BJ (cell line): ENCODE results near the gene CHRND. TPM values are rescaled to one million over a fixed set of nuclear protein-coding genes. Genes with fewer than 3 reads are reported as not detected.
"Not testable (repeated sequence)": the region's sequence is repeated elsewhere in the genome, so short reads cannot be mapped to it uniquely, and the experiment has no call there.

ENCODE experiments used
- CTCF ChIA-PET: fragments of 350-600 bp; formaldehyde crosslinking; extraction: SDS; loops from one replicate; lab custom pipeline; 2021; ENCODE audit warnings: antibody characterized with exemption, inconsistent platforms; lab: Yijun Ruan, JAX
- POLR2A ChIA-PET: fragments of 300-600 bp; sonication (Branson Sonifier 250); formaldehyde crosslinking; extraction: SDS; loops from one replicate; lab custom pipeline; 2021; ENCODE audit warnings: antibody characterized with exemption; lab: Charles Lee
- DNase-seq: peaks from one replicate; pipeline ENCODE4 v3.0.0-alpha.2; 2011; ENCODE audit warnings: low read depth
- H3K27me3 ChIP-seq: 2 replicates; pipeline ENCODE4 v1.6.0; 2011; ENCODE audit warnings: low read length; ENCODE audit not compliant: control insufficient read depth, insufficient read depth
- H3K36me3 ChIP-seq: 2 replicates; pipeline ENCODE4 v1.5.1; 2011; ENCODE audit warnings: low read length; ENCODE audit not compliant: control insufficient read depth, insufficient read depth
- H3K4me3 ChIP-seq: 2 replicates; pipeline ENCODE4 v1.5.1; 2011; ENCODE audit warnings: low read depth, mild to moderate bottlenecking, control low read depth, low read length
- polyA plus RNA-seq: library from polyadenylated mRNA; depleted of rRNA; stranded (reverse); fragments of >200 nt; gene quantifications from 2 replicates; pipeline ENCODE4 v1.2.3, GENCODE V29; 2011
- TF ChIP-seq, protein P1 (sequence below): IDR thresholded peaks from 2 replicates; pipeline ENCODE4 v1.5.1; 2011; ENCODE audit warnings: low read depth, mild to moderate bottlenecking, control low read depth, inconsistent platforms, low read length, moderate library complexity; ENCODE audit not compliant: insufficient read depth

The CHRND gene
- polyA plus RNA-seq, 1 experiment, result not detected

DNA sequence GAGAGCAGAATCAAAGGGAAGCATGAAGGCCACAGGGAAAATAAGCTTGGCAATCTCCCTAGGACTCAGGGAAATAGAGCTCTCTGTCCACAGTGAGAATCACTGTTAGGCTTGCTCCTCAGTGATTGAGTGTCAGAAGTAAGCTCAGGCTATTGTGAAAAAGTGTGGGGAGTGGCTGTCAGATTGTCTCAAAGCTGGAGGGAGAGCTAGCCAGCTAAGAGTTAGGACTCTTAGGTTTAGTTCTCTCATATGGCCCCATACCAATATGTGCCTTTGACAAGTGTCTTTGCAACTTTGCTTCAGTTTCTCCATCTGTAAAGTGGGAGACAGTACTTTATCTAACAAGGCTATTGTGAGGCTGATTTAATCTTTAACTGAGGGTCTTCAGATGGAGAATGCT lies 41.8 kb downstream of the CHRND start:
- DNase-seq, result no peak
- POLR2A ChIA-PET, result no interaction called here
- CTCF ChIA-PET, result interaction anchor here (0.8 kb wide), 1 partner anchor 12 kb away, joined by 3 read pairs; no protein-coding TSS in a partner anchor
- no peak overlapping the region for H3K4me3 ChIP-seq
- H3K27me3 ChIP-seq, result no peaks in the 10 kb centered on the region
- TF ChIP-seq, protein P1, sequence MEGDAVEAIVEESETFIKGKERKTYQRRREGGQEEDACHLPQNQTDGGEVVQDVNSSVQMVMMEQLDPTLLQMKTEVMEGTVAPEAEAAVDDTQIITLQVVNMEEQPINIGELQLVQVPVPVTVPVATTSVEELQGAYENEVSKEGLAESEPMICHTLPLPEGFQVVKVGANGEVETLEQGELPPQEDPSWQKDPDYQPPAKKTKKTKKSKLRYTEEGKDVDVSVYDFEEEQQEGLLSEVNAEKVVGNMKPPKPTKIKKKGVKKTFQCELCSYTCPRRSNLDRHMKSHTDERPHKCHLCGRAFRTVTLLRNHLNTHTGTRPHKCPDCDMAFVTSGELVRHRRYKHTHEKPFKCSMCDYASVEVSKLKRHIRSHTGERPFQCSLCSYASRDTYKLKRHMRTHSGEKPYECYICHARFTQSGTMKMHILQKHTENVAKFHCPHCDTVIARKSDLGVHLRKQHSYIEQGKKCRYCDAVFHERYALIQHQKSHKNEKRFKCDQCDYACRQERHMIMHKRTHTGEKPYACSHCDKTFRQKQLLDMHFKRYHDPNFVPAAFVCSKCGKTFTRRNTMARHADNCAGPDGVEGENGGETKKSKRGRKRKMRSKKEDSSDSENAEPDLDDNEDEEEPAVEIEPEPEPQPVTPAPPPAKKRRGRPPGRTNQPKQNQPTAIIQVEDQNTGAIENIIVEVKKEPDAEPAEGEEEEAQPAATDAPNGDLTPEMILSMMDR, result no peak
- H3K36me3 ChIP-seq, result peaks cover 25% of the 10 kb centered on the region

DNA sequence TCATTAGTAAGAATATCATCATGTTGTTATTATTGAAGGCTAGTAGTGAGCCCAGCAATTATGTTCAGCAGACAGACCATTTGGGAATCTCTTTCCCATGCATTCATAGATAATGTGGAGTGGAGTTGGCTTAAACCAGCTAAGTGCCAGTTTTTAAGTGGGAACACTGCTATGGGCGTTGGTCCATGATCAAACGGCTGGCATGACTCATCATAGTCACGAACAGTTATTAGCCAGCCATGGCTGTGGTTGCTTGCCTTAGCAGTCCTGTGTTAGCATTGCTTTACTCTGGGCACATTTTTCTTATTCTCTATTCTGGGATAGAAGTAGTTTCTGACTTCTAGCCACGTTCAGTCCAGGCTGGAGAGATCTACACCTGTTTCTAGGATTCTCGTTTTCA lies 42.2 kb downstream of the CHRND start:
- Histone ChIP-seq H3K27me3 (no peaks in the 10 kb centered on the region), H3K4me3 (no peak overlapping the region), H3K36me3 (peaks cover 25% of the 10 kb centered on the region)
- TF ChIP-seq, protein P1, result no peak
- DNase-seq, result peak; percentile 80
- CTCF ChIA-PET, result no interaction called here
- POLR2A ChIA-PET, result no interaction called here

DNA sequence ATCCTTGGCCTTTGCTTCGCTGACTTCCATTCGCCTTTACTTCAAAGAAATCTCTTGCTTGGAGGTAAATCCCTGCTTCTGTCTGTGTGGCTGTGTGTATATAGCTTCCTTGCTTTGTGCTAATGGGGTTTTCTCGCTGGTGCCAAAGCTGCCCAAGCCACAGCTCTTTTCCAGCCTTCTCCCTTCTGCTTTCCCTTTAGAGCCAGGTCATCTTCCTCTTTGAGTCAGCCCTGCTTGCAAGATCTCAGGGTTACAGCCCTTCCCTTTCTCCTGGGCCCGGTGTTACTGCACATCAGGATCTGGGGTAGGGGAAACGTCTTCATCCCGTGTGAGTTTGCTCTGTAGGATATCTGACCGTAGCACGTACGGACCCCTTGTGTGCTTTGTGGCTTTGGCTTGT lies 43.6 kb downstream of the CHRND start:
- H3K27me3 ChIP-seq, result no peaks in the 10 kb centered on the region
- ChIA-PET POLR2A (no interaction called here), CTCF (interaction anchor here (0.5 kb wide), 1 partner anchor 501 kb away, joined by 3 read pairs; no protein-coding TSS in a partner anchor)
- TF ChIP-seq, protein P1, result no peak
- DNase-seq, result no peak
- H3K4me3 ChIP-seq, result no peak overlapping the region
- H3K36me3 ChIP-seq, result peaks cover 22% of the 10 kb centered on the region

DNA sequence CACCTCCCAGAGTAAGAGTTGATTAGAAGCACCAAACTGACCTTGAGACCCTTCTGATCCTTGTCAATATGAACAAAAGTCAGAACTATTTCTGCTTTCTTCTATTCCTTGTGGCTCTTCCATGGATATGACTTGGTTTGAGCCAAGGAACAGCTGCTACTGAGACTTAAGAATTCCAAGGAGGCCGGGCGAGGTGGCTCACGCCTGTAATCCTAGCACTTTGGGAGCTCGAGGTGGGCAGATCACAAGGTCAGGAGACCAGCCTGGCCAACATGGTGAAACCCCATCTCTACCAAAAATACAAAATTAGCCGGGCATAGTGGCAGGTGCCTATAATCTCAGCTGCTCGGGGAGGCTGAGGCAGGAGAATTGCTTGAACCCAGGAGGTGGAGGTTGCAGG lies 44.5 kb downstream of the CHRND start:
- POLR2A ChIA-PET, CTCF ChIA-PET, H3K4me3 ChIP-seq, H3K27me3 ChIP-seq, DNase-seq: not testable (repeated sequence)
- H3K36me3 ChIP-seq, result peaks cover 19% of the 10 kb centered on the region

DNA sequence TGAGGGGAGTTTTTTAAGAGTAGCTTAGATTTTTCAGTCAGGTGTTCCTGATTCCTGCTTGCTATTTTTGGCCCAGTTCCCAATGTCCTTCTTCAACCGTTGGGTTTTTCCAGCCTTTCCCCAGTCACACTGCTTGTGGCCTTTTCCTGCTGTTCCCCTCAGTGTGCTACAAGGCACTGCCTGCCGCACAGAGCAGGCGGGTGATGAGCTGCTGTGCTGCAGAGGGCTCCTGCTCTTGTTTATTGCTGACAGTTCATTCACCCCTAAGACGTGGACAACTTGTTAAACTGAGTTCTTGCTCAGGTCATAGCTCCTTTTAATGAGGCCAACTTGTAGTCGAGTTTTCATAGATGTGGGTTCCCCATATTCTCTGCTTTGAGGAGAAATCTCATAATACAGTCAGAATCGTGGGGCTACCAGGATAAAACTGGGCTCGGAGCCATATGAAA lies 45.1 kb downstream of the CHRND start:
- POLR2A ChIA-PET, result no interaction called here
- DNase-seq, result no peak
- TF ChIP-seq, protein P1, result no peak

DNA sequence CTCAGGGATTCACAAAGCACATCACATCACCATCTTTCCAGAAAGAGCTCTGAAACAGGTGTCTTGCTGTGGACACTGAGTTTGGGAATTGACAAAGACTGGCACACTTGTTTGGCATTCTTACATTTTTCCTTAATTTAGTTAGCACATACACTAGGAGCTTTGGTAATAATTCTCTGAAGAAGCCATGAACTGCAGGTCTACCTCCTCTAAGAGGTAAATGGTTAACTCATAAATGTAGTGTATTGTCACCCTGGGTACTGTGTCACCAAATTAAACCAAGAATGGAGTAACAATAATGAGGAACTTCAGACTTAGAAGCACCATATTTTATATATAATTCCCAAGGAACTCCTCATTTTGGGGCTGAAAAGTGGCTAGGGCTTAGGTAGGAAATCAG lies 47.1 kb downstream of the CHRND start:
- no peak for DNase-seq
- TF ChIP-seq, protein P1, result no peak
- CTCF ChIA-PET, result interaction anchor here (1.2 kb wide), 1 partner anchor 33 kb away, joined by 3 read pairs; no protein-coding TSS in a partner anchor
- Histone ChIP-seq H3K36me3 (peaks cover 11% of the 10 kb centered on the region), H3K4me3 (no peak overlapping the region), H3K27me3 (no peaks in the 10 kb centered on the region)
- POLR2A ChIA-PET, result no interaction called here

More for the DNA sequence above, 45.1 kb downstream of the CHRND start:
- Histone ChIP-seq H3K36me3 (peaks cover 18% of the 10 kb centered on the region), H3K4me3 (no peak overlapping the region), H3K27me3 (no peaks in the 10 kb centered on the region)
- CTCF ChIA-PET, result no interaction called here
